HG02981 (cell line): ENCODE measurements around the gene GPR108.

ENCODE experiments used
- ATAC-seq: cut with Tn5 transposase; IDR thresholded peaks from one replicate; pipeline ENCODE4 v1.9.1; 2021; ENCODE audit warnings: mild to moderate bottlenecking, moderate library complexity; ENCODE audit not compliant: unreplicated experiment

Gene GPR108

GRCh38 chr19:6737873-6738786 lies 750 bp upstream of the GPR108 start:
- ATAC-seq: no peak

- no peak for ATAC-seq
Measured at GRCh38 chr19:6736917-6737283, 480 bp downstream of the GPR108 start.

GRCh38 chr19:6736169-6736916 lies 1.0 kb downstream of the GPR108 start:
- no peak for ATAC-seq

- ATAC-seq: no peak
Measured at GRCh38 chr19:6735181-6735911, 2.0 kb downstream of the GPR108 start.

- no peak for ATAC-seq
Measured at GRCh38 chr19:6734096-6734696, 3.2 kb downstream of the GPR108 start.

- no peak for ATAC-seq
Measured at GRCh38 chr19:6733338-6734095, 3.9 kb downstream of the GPR108 start.

GRCh38 chr19:6732803-6733337 lies 4.5 kb downstream of the GPR108 start:
- no peak for ATAC-seq

GRCh38 chr19:6731822-6732221 lies 5.6 kb downstream of the GPR108 start:
- no peak for ATAC-seq

- no peak for ATAC-seq
Measured at GRCh38 chr19:6730941-6731670, 6.3 kb downstream of the GPR108 start.

GRCh38 chr19:6730153-6730804 lies 7.1 kb downstream of the GPR108 start:
- ATAC-seq: no peak

- ATAC-seq: no peak
Measured at GRCh38 chr19:6729573-6730152, 7.7 kb downstream of the GPR108 start.

GRCh38 chr19:6728346-6728745 lies 9.0 kb downstream of the GPR108 start:
- no peak for ATAC-seq

- ATAC-seq: no peak
Measured at GRCh38 chr19:6725513-6726231, 11.7 kb downstream of the GPR108 start.

GRCh38 chr19:6724631-6725492 lies 12.5 kb downstream of the GPR108 start:
- ATAC-seq: no peak

- no peak for ATAC-seq
Measured at GRCh38 chr19:6723738-6724137, 13.6 kb downstream of the GPR108 start.

GRCh38 chr19:6723108-6723618 lies 14.2 kb downstream of the GPR108 start:
- no peak for ATAC-seq

GRCh38 chr19:6721773-6722172 lies 15.6 kb downstream of the GPR108 start:
- ATAC-seq: peak; percentile 47
